K562 (cell line): Measurements from ENCODE around the gene TFPI. TPM values are rescaled to one million over a fixed set of nuclear protein-coding genes. Genes with fewer than 3 reads are reported as not detected.

Source experiments
- ATAC-seq: fragments of 200-7000 bp; cut with Tn5 transposase; 3 replicates; pipeline ENCODE4 v1.9.1; 2020; ENCODE audit warnings: moderate library complexity
- BruUV-seq: library from RNA; stranded (reverse); fragments of 400-500 nt; replicated peaks from 2 replicates; lab custom pipeline; 2021; lab: Mats Ljungman, UMichigan
- CTCF ChIA-PET: fragments of 300-600 bp; formaldehyde crosslinking; extraction: SDS; loops from one replicate; lab custom pipeline; 2021; ENCODE audit warnings: low intra/inter-chr PET ratio; lab: Yijun Ruan, JAX
- POLR2A ChIA-PET: fragments of 300-600, 350-650 bp; sonication (Branson Sonifier 250); formaldehyde crosslinking; extraction: SDS; loops from one replicate; lab custom pipeline; 2021; ENCODE audit warnings: antibody characterized with exemption, inconsistent platforms; lab: Yijun Ruan, JAX
- DNase-seq, 4 experiments: peaks; one replicate each; pipeline versions ENCODE4 v3.0.0 to v3.0.0-alpha.2; 2011 to 2018; ENCODE audit warnings: low spot score in 3 of 4, mixed read lengths in 3 of 4; ENCODE audit errors: extremely low read depth in 1 of 4
- FAIRE-seq: peaks from 2 replicates; lab custom pipeline; 2011; peaks lifted over from hg19 to GRCh38; lab: Jason Lieb, UNC
- H2AFZ ChIP-seq: 2 replicates; pipeline ENCODE4 v1.6.0; 2011; ENCODE audit warnings: low read depth, low read length, control low read depth, inconsistent platforms
- H3K27ac ChIP-seq: fragments of 200-600 bp; 3 replicates; pipeline ENCODE4 v1.8.0; 2011; ENCODE audit warnings: low read depth, mild to moderate bottlenecking, control low read depth, inconsistent platforms, low read length, moderate library complexity, mixed read lengths; ENCODE audit errors: extremely low read depth
- H3K27me3 ChIP-seq, 2 experiments: fragments of 300-600 bp in 1 of 2; 2 replicates in 1 of 2; 3 replicates in 1 of 2; pipeline versions ENCODE4 v1.6.0 to v1.8.0; 2011; ENCODE audit warnings: inconsistent platforms in 2 of 2, low read length in 2 of 2, mild to moderate bottlenecking in 1 of 2, mixed read lengths in 1 of 2, moderate library complexity in 1 of 2; ENCODE audit not compliant: control insufficient read depth in 2 of 2, insufficient read depth in 2 of 2
- H3K36me3 ChIP-seq: fragments of 300-600 bp; 3 replicates; pipeline ENCODE4 v1.8.0; 2011; ENCODE audit warnings: mild to moderate bottlenecking, low read length, inconsistent platforms; ENCODE audit not compliant: control insufficient read depth, insufficient read depth
- H3K4me1 ChIP-seq, 2 experiments: fragments of 200-600 bp in 1 of 2; replicated peaks in 1 of 2; 2 replicates in 1 of 2; 3 replicates in 1 of 2; pipeline versions ENCODE4 v1.5.1 to v1.8.0; 2011; ENCODE audit warnings: inconsistent platforms in 2 of 2, low read length in 2 of 2, mild to moderate bottlenecking in 1 of 2, mixed read lengths in 1 of 2, moderate library complexity in 1 of 2; ENCODE audit not compliant: control insufficient read depth in 2 of 2, insufficient read depth in 2 of 2
- H3K4me2 ChIP-seq: 2 replicates; pipeline ENCODE4 v1.6.1; 2011; ENCODE audit warnings: low read length, control low read depth, inconsistent platforms, mixed read lengths; ENCODE audit not compliant: insufficient read depth
- H3K4me3 ChIP-seq: fragments of 200-600 bp; sonication (generic), shearing (Covaris generic); 2 replicates; pipeline ENCODE4 v1.5.1; 2016; ENCODE audit warnings: control low read depth, inconsistent platforms
- H3K79me2 ChIP-seq: fragments of 200-600 bp; 3 replicates; pipeline ENCODE4 v1.8.0; 2011; ENCODE audit warnings: low read length, inconsistent platforms; ENCODE audit not compliant: control insufficient read depth, insufficient read depth
- H3K9ac ChIP-seq, 2 experiments: 2 replicates each; pipeline versions ENCODE4 v1.6.0 to v1.6.1; 2011; ENCODE audit warnings: low read depth in 2 of 2, low read length in 2 of 2, control low read depth in 1 of 2, inconsistent platforms in 1 of 2, mild to moderate bottlenecking in 1 of 2, mixed read lengths in 1 of 2; ENCODE audit not compliant: insufficient read depth in 1 of 2
- H3K9me1 ChIP-seq: one replicate; pipeline ENCODE4 v1.6.0; 2011; ENCODE audit warnings: inconsistent platforms, mild to moderate bottlenecking, low read length, moderate library complexity; ENCODE audit not compliant: control insufficient read depth, insufficient read depth
- H3K9me3 ChIP-seq: replicated peaks from 2 replicates; pipeline ENCODE4 v1.5.1; 2011; ENCODE audit warnings: low read depth, low read length, inconsistent platforms; ENCODE audit not compliant: control insufficient read depth, insufficient read depth
- H4K20me1 ChIP-seq: replicated peaks from 2 replicates; pipeline ENCODE4 v1.6.1; 2011; ENCODE audit warnings: low read length, inconsistent platforms, mixed read lengths; ENCODE audit not compliant: control insufficient read depth, insufficient read depth
- ARID1B ChIP-seq: fragments of 450-650 bp; IDR thresholded peaks from 2 replicates; pipeline ENCODE4 v1.6.1; 2016; ENCODE audit warnings: antibody characterized with exemption, mild to moderate bottlenecking, inconsistent platforms
- CBFA2T3 ChIP-seq: fragments of 450-650 bp; IDR thresholded peaks from 2 replicates; pipeline ENCODE4 v1.6.1; 2017
- KDM1A ChIP-seq, 2 experiments: fragments of 450-650 bp; IDR thresholded peaks; 2 replicates each; pipeline ENCODE4 v1.6.1; 2016; ENCODE audit warnings: mild to moderate bottlenecking in 2 of 2
- PHF20 ChIP-seq: fragments of 450-650 bp; IDR thresholded peaks from 2 replicates; pipeline ENCODE4 v1.6.1; 2018; ENCODE audit not compliant: partially characterized antibody
- RAD21 ChIP-seq, 2 experiments: fragments of 250-450 bp in 1 of 2; fragments of 450-650 bp in 1 of 2; sonication (Bioruptor Pico) in 1 of 2; formaldehyde crosslinking in 1 of 2; IDR thresholded peaks in 1 of 2; conservative IDR thresholded peaks in 1 of 2; 2 replicates each; pipeline versions ENCODE4 v1.4.0 to v1.8.0; 2020 to 2022; ENCODE audit warnings: mild to moderate bottlenecking in 2 of 2, moderate library complexity in 1 of 2
- RCOR1 ChIP-seq, 2 experiments: IDR thresholded peaks; 2 replicates each; pipeline ENCODE4 v1.6.1; 2012; ENCODE audit warnings: low read depth in 2 of 2, low read length in 2 of 2, borderline replicate concordance in 1 of 2, improper control_type of control experiment in 1 of 2
- TCF3 ChIP-seq: sonication (generic); formaldehyde crosslinking; IDR thresholded peaks from 2 replicates; pipeline ENCODE4 v1.4.0; 2020; ENCODE audit warnings: mild to moderate bottlenecking, missing genetic modification reagents
- TEAD4 ChIP-seq, 2 experiments: sonication (generic) in 1 of 2; formaldehyde crosslinking in 1 of 2; IDR thresholded peaks; 2 replicates each; pipeline versions ENCODE4 v1.6.1 to v1.8.0; 2012 to 2022; ENCODE audit warnings: borderline replicate concordance in 1 of 2, inconsistent platforms in 1 of 2, low read length in 1 of 2, mild to moderate bottlenecking in 1 of 2, missing genetic modification reagents in 1 of 2
- ZBTB9 ChIP-seq: fragments of 450-650 bp; formaldehyde crosslinking; IDR thresholded peaks from 2 replicates; pipeline ENCODE4 v1.4.0; 2020; ENCODE audit warnings: mild to moderate bottlenecking, moderate library complexity
- ZNF586 ChIP-seq: fragments of 450-650 bp; formaldehyde crosslinking; conservative IDR thresholded peaks from 2 replicates; pipeline ENCODE4 v1.4.0; 2020; ENCODE audit warnings: mild to moderate bottlenecking, moderate library complexity
- WGBS: fragments of 100-300 bp; shearing (Covaris generic); methylation state at CpG from one replicate; pipeline ENCODE4 v1.1.6; 2016; ENCODE audit warnings: low coverage, mixed read lengths; ENCODE audit not compliant: insufficient coverage; ENCODE audit errors: missing lambda C conversion rate; 5-methylcytosine and 5-hydroxymethylcytosine counted together
- in situ Hi-C: fragments of 300-500 bp; cut with MboI; formaldehyde crosslinking; loops from 4 replicates; pipeline ENCODE4 v1.15.0; 2018; ENCODE audit warnings: inconsistent platforms, mixed read lengths
- intact Hi-C: fragments of 100-400 bp; cut with micrococcal nuclease; formaldehyde crosslinking; loops from 2 replicates; pipeline ENCODE4 v1.14.2; 2022
- polyA plus RNA-seq, 8 experiments: library from polyadenylated mRNA; depleted of rRNA in 4 of 8; stranded (reverse) in 5 of 8; unstranded in 3 of 8; fragments of >200 nt; fragmentation: Nextera tagmentation in 2 of 8; fragmentation: Illumina TruSeq in 1 of 8; extraction: Ambion mirVana in 2 of 8; extraction: Trizol in 1 of 8; gene quantifications; 2 replicates each; pipeline versions ENCODE4 v1.2.1 to v1.2.3, GENCODE V29; 2011 to 2014; ENCODE audit warnings: inconsistent platforms in 1 of 8, missing spikeins in 1 of 8
- total RNA-seq, 7 experiments: library from RNA; depleted of rRNA in 6 of 7; stranded (reverse); fragments of >200 nt in 6 of 7; fragmentation: Illumina TruSeq in 2 of 7; extraction: Trizol in 2 of 7; gene quantifications; 2 replicates each; pipeline versions ENCODE4 v1.2.1 to v1.2.3, GENCODE V29; 2011 to 2021; ENCODE audit warnings: low replicate concordance in 1 of 7
- TF ChIP-seq, protein P1 (sequence below): sonication (generic); formaldehyde crosslinking; IDR thresholded peaks from 2 replicates; pipeline ENCODE4 v1.8.0; 2022; ENCODE audit warnings: missing genetic modification reagents, mild to moderate bottlenecking, borderline replicate concordance
- TF ChIP-seq, protein P2 (sequence below): fragments of 450-650 bp; formaldehyde crosslinking; IDR thresholded peaks from 2 replicates; pipeline ENCODE4 v1.4.0; 2022; ENCODE audit warnings: mild to moderate bottlenecking, moderate library complexity

TFPI gene
- total and polyA plus RNA-seq, 9 of the 15 experiments (the other 6 are each of a cell fraction or from before 2014, with no cell fraction given), result 53.5 to 219 (median 100) TPM

- H4K20me1 ChIP-seq, result no peaks in the 10 kb centered on the region
- ATAC-seq, result peak; percentile 74
- CTCF ChIA-PET, result no interaction called here
- H3K36me3 ChIP-seq, result no peaks in the 10 kb centered on the region
- no peak overlapping the region for H3K4me2 ChIP-seq
- TF ChIP-seq PHF20 (no peak), RAD21 (CRISPR knock-in tag; conservative IDR thresholded peaks at IDR 0.05 in 1 of 2, IDR thresholded peaks at IDR 0.05 in 1 of 2) (peak in 1 of 2 experiments; percentile 36; a peak in 2 of 4 replicates)
- TF ChIP-seq, all 486 proteins: peak for 1
- in situ Hi-C loops (loop anchor here (25.0 kb wide), 1 partner anchor 935 kb away; no protein-coding TSS in a partner anchor), intact Hi-C loops (no loop called here)
- no peaks in the 10 kb centered on the region for H3K9me1 ChIP-seq
- FAIRE-seq, result no peak
- DNase-seq, result no peak
- H3K9ac ChIP-seq, result no peak overlapping the region
- no TSS peak for BruUV-seq
- H3K4me3 ChIP-seq, result no peak overlapping the region
- no peaks in the 10 kb centered on the region for H3K27me3 ChIP-seq
- no peaks in the 10 kb centered on the region for H3K4me1 ChIP-seq
- H3K79me2 ChIP-seq, result no peaks in the 10 kb centered on the region
- H2AFZ ChIP-seq, result no peak overlapping the region
- H3K9me3 ChIP-seq, result no peaks in the 10 kb centered on the region
- 42% methylated on average over 2 of the region's 2 CpGs for WGBS
- POLR2A ChIA-PET, result interaction anchor here (0.8 kb wide), 1 partner anchor 10 kb away, joined by 4 read pairs; no protein-coding TSS in a partner anchor
- H3K27ac ChIP-seq, result no peak overlapping the region
These were observed 23.1 kb upstream of the TFPI start for GRCh38 chr2:187577310-187577709.

DNA sequence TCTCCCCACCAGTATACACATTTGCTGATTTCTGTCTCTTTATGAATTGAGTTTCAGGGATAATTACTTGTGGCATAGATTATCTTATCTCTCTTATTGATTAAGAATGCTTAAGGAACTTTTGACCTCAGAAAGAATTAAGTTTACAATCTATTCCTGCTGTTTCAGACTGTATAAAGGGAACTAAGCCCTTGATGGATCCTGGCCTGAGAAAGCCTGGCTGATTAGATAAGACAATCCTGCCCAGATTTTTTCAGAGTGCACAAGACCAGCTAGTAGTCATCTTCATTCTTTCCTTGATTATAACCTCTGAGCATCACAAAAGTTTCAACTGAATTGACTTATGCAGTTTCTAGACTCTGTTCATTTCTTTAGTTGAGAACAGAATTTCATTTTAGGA, 22.7 kb upstream of the TFPI start:
- H3K9me3 ChIP-seq, result no peaks in the 10 kb centered on the region
- no TSS peak for BruUV-seq
- CTCF ChIA-PET, result interaction anchor here (1.1 to 1.3 kb wide), 2 partner anchors 76 to 79 kb away, joined by 4 to 6 read pairs; no protein-coding TSS in a partner anchor
- H3K4me2 ChIP-seq, result no peak overlapping the region
- no peaks in the 10 kb centered on the region for H3K36me3 ChIP-seq
- H3K4me3 ChIP-seq, result no peak overlapping the region
- FAIRE-seq (no peak), DNase-seq (no peak), ATAC-seq (peak; percentile 48; the same call in 2 of the 3 replicates)
- no peak overlapping the region for H3K27ac ChIP-seq
- POLR2A ChIA-PET, result no interaction called here
- H3K9me1 ChIP-seq, result no peaks in the 10 kb centered on the region
- no peak overlapping the region for H2AFZ ChIP-seq
- no peaks in the 10 kb centered on the region for H3K79me2 ChIP-seq
- intact Hi-C loops, result no loop called here
- TF ChIP-seq RCOR1 (IDR thresholded peaks at IDR 0.05; ENCODE audit: borderline replicate concordance in 1 of 2, low read depth in 2 of 2, low read length in 2 of 2) (peak in 1 of 2 experiments; percentile 61; a peak in 2 of 4 replicates), TCF3 (CRISPR knock-in tag) (peak; percentile 38; the same call in 1 of the 2 replicates), ARID1B (peak; percentile 27; the same call in 1 of the 2 replicates), ZBTB9 (CRISPR knock-in tag) (no peak), ZNF586 (CRISPR knock-in tag) (no peak), KDM1A (IDR thresholded peaks at IDR 0.05) (peak; percentile 70 to 71), TEAD4 (IDR thresholded peaks at IDR 0.05; ENCODE audit: low read length) (0 out of 2 replicates have a peak, but pooled peaks have one; percentile 22), TEAD4 (CRISPR knock-in tag; IDR thresholded peaks at IDR 0.05; ENCODE audit: borderline replicate concordance) (no peak), CBFA2T3 (peak; percentile 62)
- TF ChIP-seq, protein P1, sequence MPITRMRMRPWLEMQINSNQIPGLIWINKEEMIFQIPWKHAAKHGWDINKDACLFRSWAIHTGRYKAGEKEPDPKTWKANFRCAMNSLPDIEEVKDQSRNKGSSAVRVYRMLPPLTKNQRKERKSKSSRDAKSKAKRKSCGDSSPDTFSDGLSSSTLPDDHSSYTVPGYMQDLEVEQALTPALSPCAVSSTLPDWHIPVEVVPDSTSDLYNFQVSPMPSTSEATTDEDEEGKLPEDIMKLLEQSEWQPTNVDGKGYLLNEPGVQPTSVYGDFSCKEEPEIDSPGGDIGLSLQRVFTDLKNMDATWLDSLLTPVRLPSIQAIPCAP (CRISPR knock-in tag), result no peak
- TF ChIP-seq, protein P2, sequence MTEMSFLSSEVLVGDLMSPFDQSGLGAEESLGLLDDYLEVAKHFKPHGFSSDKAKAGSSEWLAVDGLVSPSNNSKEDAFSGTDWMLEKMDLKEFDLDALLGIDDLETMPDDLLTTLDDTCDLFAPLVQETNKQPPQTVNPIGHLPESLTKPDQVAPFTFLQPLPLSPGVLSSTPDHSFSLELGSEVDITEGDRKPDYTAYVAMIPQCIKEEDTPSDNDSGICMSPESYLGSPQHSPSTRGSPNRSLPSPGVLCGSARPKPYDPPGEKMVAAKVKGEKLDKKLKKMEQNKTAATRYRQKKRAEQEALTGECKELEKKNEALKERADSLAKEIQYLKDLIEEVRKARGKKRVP (CRISPR knock-in tag), result no peak
- H3K4me1 ChIP-seq, result no peaks in the 10 kb centered on the region
- in situ Hi-C loops, result loop anchor here (25.0 kb wide), 1 partner anchor 935 kb away; no protein-coding TSS in a partner anchor
- H3K9ac ChIP-seq, result no peak overlapping the region
- no peaks in the 10 kb centered on the region for H3K27me3 ChIP-seq
- H4K20me1 ChIP-seq, result no peaks in the 10 kb centered on the region
